DND-41 (cell line): ENCODE measurements around the gene KCNG2.

ENCODE experiments used
- ATAC-seq: fragments of 200-7000 bp; cut with Tn5 transposase; 3 replicates; pipeline ENCODE4 v1.9.1; 2021; ENCODE audit warnings: low read depth; ENCODE audit not compliant: insufficient read depth
- DNase-seq: peaks from one replicate; pipeline ENCODE4 v3.0.0-alpha.2; 2020
- H2AFZ ChIP-seq: 2 replicates; pipeline ENCODE4 v1.6.0; 2012; ENCODE audit warnings: low read depth, low read length
- H3K27ac ChIP-seq: 2 replicates; pipeline ENCODE4 v1.5.1; 2012; ENCODE audit warnings: low read length, inconsistent platforms
- H3K27me3 ChIP-seq: fragments of 200-600 bp; sonication (generic); 2 replicates; pipeline ENCODE4 v1.6.0; 2012; ENCODE audit warnings: low read length, mild to moderate bottlenecking, inconsistent platforms; ENCODE audit not compliant: insufficient read depth, poor library complexity
- H3K36me3 ChIP-seq: 2 replicates; pipeline ENCODE4 v1.5.1; 2012; ENCODE audit warnings: low read length, inconsistent platforms; ENCODE audit not compliant: insufficient read depth
- H3K4me1 ChIP-seq: 2 replicates; pipeline ENCODE4 v1.5.1; 2012; ENCODE audit warnings: mild to moderate bottlenecking, low read length; ENCODE audit not compliant: insufficient read depth
- H3K4me2 ChIP-seq: 2 replicates; pipeline ENCODE4 v1.6.0; 2012; ENCODE audit warnings: mild to moderate bottlenecking, moderate library complexity, low read length, inconsistent platforms; ENCODE audit not compliant: insufficient read depth
- H3K4me3 ChIP-seq, 2 experiments: fragments of 200-600 bp in 1 of 2; shearing (Covaris generic) in 1 of 2; 2 replicates each; pipeline ENCODE4 v1.5.1; 2012 to 2016; ENCODE audit warnings: inconsistent platforms in 2 of 2, low read length in 2 of 2, mild to moderate bottlenecking in 2 of 2, low read depth in 1 of 2, moderate library complexity in 1 of 2
- H3K79me2 ChIP-seq: 2 replicates; pipeline ENCODE4 v1.6.0; 2012; ENCODE audit warnings: low read length, inconsistent platforms; ENCODE audit not compliant: insufficient read depth
- H3K9ac ChIP-seq: 2 replicates; pipeline ENCODE4 v1.6.0; 2012; ENCODE audit warnings: low read depth, mild to moderate bottlenecking, inconsistent platforms, low read length, moderate library complexity
- H3K9me3 ChIP-seq: 2 replicates; pipeline ENCODE4 v1.5.1; 2012; ENCODE audit warnings: low read length, moderate library complexity, mild to moderate bottlenecking, inconsistent platforms; ENCODE audit not compliant: insufficient read depth, severe bottlenecking
- H4K20me1 ChIP-seq: 2 replicates; pipeline ENCODE4 v1.6.0; 2012; ENCODE audit warnings: low read length; ENCODE audit not compliant: insufficient read depth
- CTCF ChIP-seq: IDR thresholded peaks from 2 replicates; pipeline ENCODE4 v1.5.1; 2012; ENCODE audit warnings: borderline replicate concordance, low read length, moderate library complexity, mild to moderate bottlenecking; ENCODE audit not compliant: poor library complexity, severe bottlenecking; ENCODE audit errors: extremely low read depth
- EZH2 ChIP-seq: IDR thresholded peaks from 3 replicates; pipeline ENCODE4 v1.6.1; 2012; ENCODE audit warnings: borderline replicate concordance, low read depth, mild to moderate bottlenecking, moderate library complexity, low read length, inconsistent platforms; ENCODE audit not compliant: severe bottlenecking

KCNG2 gene

GRCh38 chr18:79801217-79801616 is 3.5 kb downstream of the KCNG2 start:
- no peaks in the 10 kb centered on the region for H3K9me3 ChIP-seq
- H3K27me3 ChIP-seq: no peaks in the 10 kb centered on the region
- no peaks in the 10 kb centered on the region for H3K79me2 ChIP-seq
- H2AFZ ChIP-seq: no peak overlapping the region
- no peaks in the 10 kb centered on the region for H3K36me3 ChIP-seq
- H4K20me1 ChIP-seq: no peaks in the 10 kb centered on the region
- ATAC-seq: no peak
- no peak overlapping the region for H3K4me3 ChIP-seq
- H3K4me1 ChIP-seq: peaks cover 41% of the 10 kb centered on the region
- no peak overlapping the region for H3K4me2 ChIP-seq
- H3K27ac ChIP-seq: no peak overlapping the region
- H3K9ac ChIP-seq: no peak overlapping the region
- TF ChIP-seq EZH2: no peak
- no peak for TF ChIP-seq CTCF
- no peak for DNase-seq

DNA sequence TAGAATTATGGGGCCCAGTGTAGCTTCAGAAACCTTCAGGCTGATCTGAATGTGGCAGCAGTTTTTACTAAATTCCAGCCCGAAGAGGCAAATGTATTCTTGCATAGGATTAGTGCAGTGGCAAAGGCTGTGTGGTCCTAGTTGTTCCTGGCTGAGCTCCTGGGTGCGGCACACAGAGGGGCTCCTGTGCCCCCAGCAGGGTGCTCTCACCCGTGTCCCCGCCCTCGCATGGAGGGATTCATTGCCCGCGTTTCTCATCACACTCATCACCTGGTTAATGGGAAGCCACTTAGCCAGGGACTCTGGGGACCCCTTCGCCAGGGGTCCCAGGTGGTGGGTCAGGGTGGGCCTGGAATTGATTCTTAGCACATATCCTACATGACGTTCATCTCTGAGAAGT is 3.9 kb downstream of the KCNG2 start:
- H3K9me3 ChIP-seq: no peaks in the 10 kb centered on the region
- no peak overlapping the region for H3K9ac ChIP-seq
- no peak for TF ChIP-seq EZH2
- no peak for TF ChIP-seq CTCF
- ATAC-seq (no peak), DNase-seq (no peak)
- no peak overlapping the region for H2AFZ ChIP-seq
- H3K27ac ChIP-seq: no peak overlapping the region
- H3K27me3 ChIP-seq: no peaks in the 10 kb centered on the region
- H3K79me2 ChIP-seq: no peaks in the 10 kb centered on the region
- H3K4me3 ChIP-seq: no peak overlapping the region
- H3K4me2 ChIP-seq: no peak overlapping the region
- peaks cover 42% of the 10 kb centered on the region for H3K4me1 ChIP-seq
- H4K20me1 ChIP-seq: no peaks in the 10 kb centered on the region
- H3K36me3 ChIP-seq: no peaks in the 10 kb centered on the region

GRCh38 chr18:79802298-79802697 is 4.6 kb downstream of the KCNG2 start:
- ATAC-seq (no peak), DNase-seq (no peak)
- Histone ChIP-seq H3K4me1 (peaks cover 42% of the 10 kb centered on the region), H3K79me2 (no peaks in the 10 kb centered on the region), H3K27ac (no peak overlapping the region), H2AFZ (no peak overlapping the region), H3K4me2 (no peak overlapping the region), H3K27me3 (no peaks in the 10 kb centered on the region), H3K36me3 (no peaks in the 10 kb centered on the region), H4K20me1 (no peaks in the 10 kb centered on the region), H3K4me3 (no peak overlapping the region), H3K9me3 (no peaks in the 10 kb centered on the region), H3K9ac (no peak overlapping the region)
- TF ChIP-seq EZH2 (no peak), CTCF (no peak)

DNA sequence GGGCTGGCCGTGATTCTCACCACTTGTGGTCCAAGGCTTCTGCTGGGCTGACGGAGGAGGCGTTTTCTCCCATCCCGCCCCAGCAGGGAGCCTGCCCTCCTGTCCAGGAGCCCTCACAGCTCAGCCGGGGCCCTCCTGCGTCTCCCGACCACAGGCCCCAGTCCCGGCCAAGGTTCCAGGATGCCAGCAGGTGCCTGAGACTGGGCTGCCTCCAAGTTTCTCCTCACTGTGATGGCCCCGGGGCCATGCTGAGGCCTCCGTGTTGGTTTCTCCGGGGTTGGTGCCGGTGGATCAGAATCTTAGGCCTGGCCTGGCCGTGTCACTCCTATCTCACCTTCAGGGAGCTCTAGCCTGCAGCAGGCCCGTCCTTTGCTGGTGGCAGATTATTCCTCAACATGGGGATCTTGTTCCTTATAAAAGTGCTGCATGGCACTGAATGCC is 5.9 kb downstream of the KCNG2 start:
- no peak for ATAC-seq
- Histone ChIP-seq H4K20me1 (no peaks in the 10 kb centered on the region), H3K9me3 (no peaks in the 10 kb centered on the region), H3K4me2 (no peak overlapping the region), H3K79me2 (no peaks in the 10 kb centered on the region), H3K4me1 (peaks cover 42% of the 10 kb centered on the region), H3K27me3 (no peaks in the 10 kb centered on the region), H2AFZ (no peak overlapping the region), H3K27ac (no peak overlapping the region), H3K4me3 (no peak overlapping the region), H3K9ac (no peak overlapping the region), H3K36me3 (no peaks in the 10 kb centered on the region)
- DNase-seq: no peak
- TF ChIP-seq EZH2 (no peak), CTCF (no peak)
